ENCODE results near the gene UVRAG.

UVRAG gene

GRCh38 chr11:75789521-75789920 lies 25.5 kb upstream of the UVRAG start:
- TF ChIP-seq CTCF (IDR thresholded peaks at IDR 0.05; ENCODE audit: insufficient read depth, low read length) (no peak), SPI1 (IDR thresholded peaks at IDR 0.05; ENCODE audit: borderline replicate concordance, low read depth) (no peak), GABPA (IDR thresholded peaks at IDR 0.05; ENCODE audit: low read depth) (no peak), POLR2AphosphoS5 (IDR thresholded peaks at IDR 0.05; ENCODE audit: low read depth) (no peak)
- TF ChIP-seq, protein P1, sequence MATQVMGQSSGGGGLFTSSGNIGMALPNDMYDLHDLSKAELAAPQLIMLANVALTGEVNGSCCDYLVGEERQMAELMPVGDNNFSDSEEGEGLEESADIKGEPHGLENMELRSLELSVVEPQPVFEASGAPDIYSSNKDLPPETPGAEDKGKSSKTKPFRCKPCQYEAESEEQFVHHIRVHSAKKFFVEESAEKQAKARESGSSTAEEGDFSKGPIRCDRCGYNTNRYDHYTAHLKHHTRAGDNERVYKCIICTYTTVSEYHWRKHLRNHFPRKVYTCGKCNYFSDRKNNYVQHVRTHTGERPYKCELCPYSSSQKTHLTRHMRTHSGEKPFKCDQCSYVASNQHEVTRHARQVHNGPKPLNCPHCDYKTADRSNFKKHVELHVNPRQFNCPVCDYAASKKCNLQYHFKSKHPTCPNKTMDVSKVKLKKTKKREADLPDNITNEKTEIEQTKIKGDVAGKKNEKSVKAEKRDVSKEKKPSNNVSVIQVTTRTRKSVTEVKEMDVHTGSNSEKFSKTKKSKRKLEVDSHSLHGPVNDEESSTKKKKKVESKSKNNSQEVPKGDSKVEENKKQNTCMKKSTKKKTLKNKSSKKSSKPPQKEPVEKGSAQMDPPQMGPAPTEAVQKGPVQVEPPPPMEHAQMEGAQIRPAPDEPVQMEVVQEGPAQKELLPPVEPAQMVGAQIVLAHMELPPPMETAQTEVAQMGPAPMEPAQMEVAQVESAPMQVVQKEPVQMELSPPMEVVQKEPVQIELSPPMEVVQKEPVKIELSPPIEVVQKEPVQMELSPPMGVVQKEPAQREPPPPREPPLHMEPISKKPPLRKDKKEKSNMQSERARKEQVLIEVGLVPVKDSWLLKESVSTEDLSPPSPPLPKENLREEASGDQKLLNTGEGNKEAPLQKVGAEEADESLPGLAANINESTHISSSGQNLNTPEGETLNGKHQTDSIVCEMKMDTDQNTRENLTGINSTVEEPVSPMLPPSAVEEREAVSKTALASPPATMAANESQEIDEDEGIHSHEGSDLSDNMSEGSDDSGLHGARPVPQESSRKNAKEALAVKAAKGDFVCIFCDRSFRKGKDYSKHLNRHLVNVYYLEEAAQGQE (IDR thresholded peaks at IDR 0.05; ENCODE audit: insufficient replicate concordance, low read depth), result no peak
- H3K27me3 ChIP-seq (ENCODE audit: insufficient read depth, poor library complexity, severe bottlenecking), result no peaks in the 10 kb centered on the region

GRCh38 chr11:75790986-75791385 lies 24.0 kb upstream of the UVRAG start:
- no peak for TF ChIP-seq SPI1 (IDR thresholded peaks at IDR 0.05; ENCODE audit: borderline replicate concordance, low read depth)
- no peak for TF ChIP-seq POLR2AphosphoS5 (IDR thresholded peaks at IDR 0.05; ENCODE audit: low read depth)
- no peak for TF ChIP-seq GABPA (IDR thresholded peaks at IDR 0.05; ENCODE audit: low read depth)
- TF ChIP-seq, protein P1 (IDR thresholded peaks at IDR 0.05; ENCODE audit: insufficient replicate concordance, low read depth), result no peak
- TF ChIP-seq CTCF (IDR thresholded peaks at IDR 0.05; ENCODE audit: insufficient read depth, low read length), result no peak
- DNase-seq (ENCODE audit: low read depth in 1 of 2, low spot score in 1 of 2), result no peak
- Histone ChIP-seq H3K27ac (replicated peaks) (no peak overlapping the region), H3K27me3 (ENCODE audit: insufficient read depth, poor library complexity, severe bottlenecking) (no peaks in the 10 kb centered on the region), H3K4me3 (replicated peaks; ENCODE audit: insufficient read depth, low read length) (no peak overlapping the region)

More at GRCh38 chr11:75789521-75789920, 25.5 kb upstream of the UVRAG start:
- DNase-seq (ENCODE audit: low read depth in 1 of 2, low spot score in 1 of 2), result no peak
- Histone ChIP-seq H3K27ac (replicated peaks) (no peak overlapping the region), H3K4me3 (replicated peaks; ENCODE audit: insufficient read depth, low read length) (no peak overlapping the region)

DNA sequence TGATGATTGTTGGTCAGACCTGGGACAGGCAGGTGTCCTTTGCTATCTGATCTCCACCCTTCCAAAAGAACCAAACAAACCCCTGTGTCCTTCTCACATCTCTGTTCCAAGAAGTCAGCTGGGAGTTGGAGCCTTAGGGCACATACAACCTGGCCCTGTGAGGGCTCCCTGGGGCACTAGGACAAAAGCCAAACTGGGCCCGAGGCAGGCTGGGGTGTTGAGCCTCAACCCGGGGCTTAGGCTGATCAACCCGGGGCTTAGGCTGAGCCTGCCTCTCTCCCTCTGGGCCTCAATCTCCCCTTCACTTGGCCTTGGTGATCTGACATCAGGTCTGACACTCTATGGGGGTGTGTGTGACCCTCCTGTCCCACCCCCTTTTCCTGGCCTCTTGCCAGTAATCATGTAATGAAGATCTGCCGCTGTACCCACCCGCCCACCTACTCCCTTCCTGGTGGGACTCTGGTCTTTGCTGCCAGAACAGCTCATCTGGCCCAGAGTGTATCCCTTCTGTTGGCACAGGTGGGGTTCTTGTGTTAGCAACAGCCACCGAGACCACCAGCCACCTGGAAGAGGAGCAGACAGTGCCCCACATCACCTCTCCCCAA lies 22.8 kb upstream of the UVRAG start:
- no peaks in the 10 kb centered on the region for H3K27me3 ChIP-seq (ENCODE audit: insufficient read depth, poor library complexity, severe bottlenecking)
- no peak overlapping the region for H3K4me3 ChIP-seq (replicated peaks; ENCODE audit: insufficient read depth, low read length)
- TF ChIP-seq GABPA (IDR thresholded peaks at IDR 0.05; ENCODE audit: low read depth) (no peak), POLR2AphosphoS5 (IDR thresholded peaks at IDR 0.05; ENCODE audit: low read depth) (no peak), SPI1 (IDR thresholded peaks at IDR 0.05; ENCODE audit: borderline replicate concordance, low read depth) (no peak), CTCF (IDR thresholded peaks at IDR 0.05; ENCODE audit: insufficient read depth, low read length) (no peak)
- TF ChIP-seq, protein P1 (IDR thresholded peaks at IDR 0.05; ENCODE audit: insufficient replicate concordance, low read depth), result no peak
- DNase-seq (ENCODE audit: low read depth in 1 of 2, low spot score in 1 of 2), result no peak
- H3K27ac ChIP-seq (replicated peaks), result no peak overlapping the region

Measured in HL-60 (cell line).